ENCODE data around the gene TPSG1. TPM values are rescaled to one million over a fixed set of nuclear protein-coding genes. Genes with fewer than 3 reads are reported as not detected.
"Not testable (repeated sequence)": the region's sequence is repeated elsewhere in the genome, so short reads cannot be mapped to it uniquely, and the experiment has no call there.

The TPSG1 gene
- total and polyA plus RNA-seq, 2 of the 13 experiments (the other 11 are each of a cell fraction or from before 2014, with no cell fraction given), result not detected

DNA sequence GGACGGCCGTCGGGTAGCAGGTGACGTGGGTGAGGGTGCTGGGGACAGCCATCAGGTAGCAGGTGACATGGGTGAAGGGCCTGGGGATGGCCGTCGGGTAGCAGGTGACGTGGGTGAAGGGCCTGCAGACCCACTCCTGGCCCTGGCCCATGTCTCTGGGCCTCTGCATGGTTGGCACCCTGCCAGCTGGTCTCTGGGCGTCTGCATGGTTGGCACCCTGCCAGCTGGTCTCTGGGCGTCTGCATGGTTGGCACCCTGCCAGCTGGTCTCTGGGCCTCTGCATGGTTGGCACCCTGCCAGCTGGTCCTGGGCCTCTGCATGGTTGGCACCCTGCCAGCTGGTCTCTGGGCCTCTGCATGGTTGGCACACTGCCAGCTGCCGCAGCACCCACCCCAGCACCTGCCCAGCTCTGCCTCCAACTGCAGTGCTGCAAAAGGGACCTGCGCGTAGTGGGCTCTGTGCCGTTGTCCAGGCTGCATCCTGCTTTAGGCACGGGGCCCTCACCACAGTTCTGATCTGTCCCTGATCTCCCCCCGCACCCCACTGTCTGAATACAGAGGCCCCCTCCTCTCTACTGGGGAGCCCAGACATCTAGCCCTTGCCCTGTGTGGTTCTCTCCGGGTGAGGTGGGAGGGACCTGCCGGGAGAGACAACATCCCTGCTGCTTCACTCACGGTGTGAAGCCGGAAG is 46.8 kb upstream of the TPSG1 start (continued):
- TF ChIP-seq, protein P1, sequence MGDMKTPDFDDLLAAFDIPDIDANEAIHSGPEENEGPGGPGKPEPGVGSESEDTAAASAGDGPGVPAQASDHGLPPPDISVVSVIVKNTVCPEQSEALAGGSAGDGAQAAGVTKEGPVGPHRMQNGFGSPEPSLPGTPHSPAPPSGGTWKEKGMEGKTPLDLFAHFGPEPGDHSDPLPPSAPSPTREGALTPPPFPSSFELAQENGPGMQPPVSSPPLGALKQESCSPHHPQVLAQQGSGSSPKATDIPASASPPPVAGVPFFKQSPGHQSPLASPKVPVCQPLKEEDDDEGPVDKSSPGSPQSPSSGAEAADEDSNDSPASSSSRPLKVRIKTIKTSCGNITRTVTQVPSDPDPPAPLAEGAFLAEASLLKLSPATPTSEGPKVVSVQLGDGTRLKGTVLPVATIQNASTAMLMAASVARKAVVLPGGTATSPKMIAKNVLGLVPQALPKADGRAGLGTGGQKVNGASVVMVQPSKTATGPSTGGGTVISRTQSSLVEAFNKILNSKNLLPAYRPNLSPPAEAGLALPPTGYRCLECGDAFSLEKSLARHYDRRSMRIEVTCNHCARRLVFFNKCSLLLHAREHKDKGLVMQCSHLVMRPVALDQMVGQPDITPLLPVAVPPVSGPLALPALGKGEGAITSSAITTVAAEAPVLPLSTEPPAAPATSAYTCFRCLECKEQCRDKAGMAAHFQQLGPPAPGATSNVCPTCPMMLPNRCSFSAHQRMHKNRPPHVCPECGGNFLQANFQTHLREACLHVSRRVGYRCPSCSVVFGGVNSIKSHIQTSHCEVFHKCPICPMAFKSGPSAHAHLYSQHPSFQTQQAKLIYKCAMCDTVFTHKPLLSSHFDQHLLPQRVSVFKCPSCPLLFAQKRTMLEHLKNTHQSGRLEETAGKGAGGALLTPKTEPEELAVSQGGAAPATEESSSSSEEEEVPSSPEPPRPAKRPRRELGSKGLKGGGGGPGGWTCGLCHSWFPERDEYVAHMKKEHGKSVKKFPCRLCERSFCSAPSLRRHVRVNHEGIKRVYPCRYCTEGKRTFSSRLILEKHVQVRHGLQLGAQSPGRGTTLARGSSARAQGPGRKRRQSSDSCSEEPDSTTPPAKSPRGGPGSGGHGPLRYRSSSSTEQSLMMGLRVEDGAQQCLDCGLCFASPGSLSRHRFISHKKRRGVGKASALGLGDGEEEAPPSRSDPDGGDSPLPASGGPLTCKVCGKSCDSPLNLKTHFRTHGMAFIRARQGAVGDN (CRISPR knock-in tag; IDR thresholded peaks at IDR 0.05), result peak; percentile 39; the same call in 1 of the 2 replicates
- TF ChIP-seq, protein P2, sequence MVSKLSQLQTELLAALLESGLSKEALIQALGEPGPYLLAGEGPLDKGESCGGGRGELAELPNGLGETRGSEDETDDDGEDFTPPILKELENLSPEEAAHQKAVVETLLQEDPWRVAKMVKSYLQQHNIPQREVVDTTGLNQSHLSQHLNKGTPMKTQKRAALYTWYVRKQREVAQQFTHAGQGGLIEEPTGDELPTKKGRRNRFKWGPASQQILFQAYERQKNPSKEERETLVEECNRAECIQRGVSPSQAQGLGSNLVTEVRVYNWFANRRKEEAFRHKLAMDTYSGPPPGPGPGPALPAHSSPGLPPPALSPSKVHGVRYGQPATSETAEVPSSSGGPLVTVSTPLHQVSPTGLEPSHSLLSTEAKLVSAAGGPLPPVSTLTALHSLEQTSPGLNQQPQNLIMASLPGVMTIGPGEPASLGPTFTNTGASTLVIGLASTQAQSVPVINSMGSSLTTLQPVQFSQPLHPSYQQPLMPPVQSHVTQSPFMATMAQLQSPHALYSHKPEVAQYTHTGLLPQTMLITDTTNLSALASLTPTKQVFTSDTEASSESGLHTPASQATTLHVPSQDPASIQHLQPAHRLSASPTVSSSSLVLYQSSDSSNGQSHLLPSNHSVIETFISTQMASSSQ (IDR thresholded peaks at IDR 0.05; ENCODE audit: low read depth), result not testable (repeated sequence)
- TF ChIP-seq, protein P2 (CRISPR knock-in tag; IDR thresholded peaks at IDR 0.05; ENCODE audit: borderline replicate concordance), result 0 out of 2 replicates have a peak, but pooled peaks have one; percentile 17
- TF ChIP-seq HDAC1 (CRISPR knock-in tag; IDR thresholded peaks at IDR 0.05) (peak; percentile 75), TCF12 (CRISPR knock-in tag; IDR thresholded peaks at IDR 0.05) (0 out of 2 replicates have a peak, but pooled peaks have one; percentile 44)
- not testable (repeated sequence) for TF ChIP-seq TCF12 (IDR thresholded peaks at IDR 0.05)
- TF ChIP-seq, protein P3, sequence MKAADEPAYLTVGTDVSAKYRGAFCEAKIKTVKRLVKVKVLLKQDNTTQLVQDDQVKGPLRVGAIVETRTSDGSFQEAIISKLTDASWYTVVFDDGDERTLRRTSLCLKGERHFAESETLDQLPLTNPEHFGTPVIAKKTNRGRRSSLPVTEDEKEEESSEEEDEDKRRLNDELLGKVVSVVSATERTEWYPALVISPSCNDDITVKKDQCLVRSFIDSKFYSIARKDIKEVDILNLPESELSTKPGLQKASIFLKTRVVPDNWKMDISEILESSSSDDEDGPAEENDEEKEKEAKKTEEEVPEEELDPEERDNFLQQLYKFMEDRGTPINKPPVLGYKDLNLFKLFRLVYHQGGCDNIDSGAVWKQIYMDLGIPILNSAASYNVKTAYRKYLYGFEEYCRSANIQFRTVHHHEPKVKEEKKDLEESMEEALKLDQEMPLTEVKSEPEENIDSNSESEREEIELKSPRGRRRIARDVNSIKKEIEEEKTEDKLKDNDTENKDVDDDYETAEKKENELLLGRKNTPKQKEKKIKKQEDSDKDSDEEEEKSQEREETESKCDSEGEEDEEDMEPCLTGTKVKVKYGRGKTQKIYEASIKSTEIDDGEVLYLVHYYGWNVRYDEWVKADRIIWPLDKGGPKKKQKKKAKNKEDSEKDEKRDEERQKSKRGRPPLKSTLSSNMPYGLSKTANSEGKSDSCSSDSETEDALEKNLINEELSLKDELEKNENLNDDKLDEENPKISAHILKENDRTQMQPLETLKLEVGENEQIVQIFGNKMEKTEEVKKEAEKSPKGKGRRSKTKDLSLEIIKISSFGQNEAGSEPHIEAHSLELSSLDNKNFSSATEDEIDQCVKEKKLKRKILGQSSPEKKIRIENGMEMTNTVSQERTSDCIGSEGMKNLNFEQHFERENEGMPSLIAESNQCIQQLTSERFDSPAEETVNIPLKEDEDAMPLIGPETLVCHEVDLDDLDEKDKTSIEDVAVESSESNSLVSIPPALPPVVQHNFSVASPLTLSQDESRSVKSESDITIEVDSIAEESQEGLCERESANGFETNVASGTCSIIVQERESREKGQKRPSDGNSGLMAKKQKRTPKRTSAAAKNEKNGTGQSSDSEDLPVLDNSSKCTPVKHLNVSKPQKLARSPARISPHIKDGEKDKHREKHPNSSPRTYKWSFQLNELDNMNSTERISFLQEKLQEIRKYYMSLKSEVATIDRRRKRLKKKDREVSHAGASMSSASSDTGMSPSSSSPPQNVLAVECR (CRISPR knock-in tag; IDR thresholded peaks at IDR 0.05; ENCODE audit: borderline replicate concordance), result peak; percentile 36; the same call in 1 of the 2 replicates
- TF ChIP-seq, protein P4, sequence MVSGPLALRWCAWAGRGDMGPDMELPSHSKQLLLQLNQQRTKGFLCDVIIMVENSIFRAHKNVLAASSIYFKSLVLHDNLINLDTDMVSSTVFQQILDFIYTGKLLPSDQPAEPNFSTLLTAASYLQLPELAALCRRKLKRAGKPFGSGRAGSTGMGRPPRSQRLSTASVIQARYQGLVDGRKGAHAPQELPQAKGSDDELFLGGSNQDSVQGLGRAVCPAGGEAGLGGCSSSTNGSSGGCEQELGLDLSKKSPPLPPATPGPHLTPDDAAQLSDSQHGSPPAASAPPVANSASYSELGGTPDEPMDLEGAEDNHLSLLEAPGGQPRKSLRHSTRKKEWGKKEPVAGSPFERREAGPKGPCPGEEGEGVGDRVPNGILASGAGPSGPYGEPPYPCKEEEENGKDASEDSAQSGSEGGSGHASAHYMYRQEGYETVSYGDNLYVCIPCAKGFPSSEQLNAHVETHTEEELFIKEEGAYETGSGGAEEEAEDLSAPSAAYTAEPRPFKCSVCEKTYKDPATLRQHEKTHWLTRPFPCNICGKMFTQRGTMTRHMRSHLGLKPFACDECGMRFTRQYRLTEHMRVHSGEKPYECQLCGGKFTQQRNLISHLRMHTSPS (CRISPR knock-in tag; IDR thresholded peaks at IDR 0.05; ENCODE audit: low read depth), result peak; percentile 87

Measured in HepG2 (cell line).